ENCODE measurements around the gene AUTS2. TPM values are rescaled to one million over a fixed set of nuclear protein-coding genes. Genes with fewer than 3 reads are reported as not detected.

AUTS2 gene
- total RNA-seq, 1 experiment from 2014 or later: not detected

DNA sequence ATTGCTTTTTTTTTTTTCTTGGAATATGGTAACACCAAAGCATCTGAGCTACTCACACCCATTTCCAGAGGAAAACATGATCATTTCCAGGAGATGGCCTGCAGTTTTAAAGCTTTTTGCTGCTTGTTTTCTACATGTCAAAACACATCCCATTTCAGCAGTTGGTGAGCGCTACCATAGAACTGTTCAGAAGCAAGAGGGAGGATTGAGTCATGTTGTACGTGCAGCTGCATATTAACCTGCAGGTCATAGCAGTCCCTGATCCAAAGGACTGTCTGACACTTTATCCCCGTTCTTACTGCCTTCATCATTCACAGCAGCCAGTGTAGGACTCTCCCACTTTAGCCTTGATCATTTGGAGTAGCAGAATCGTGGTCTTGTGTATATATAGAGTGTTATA lies 124.6 kb downstream of the AUTS2 start:
- CTCF ChIA-PET: no interaction called here
- H3K27me3 Mint-ChIP-seq (ENCODE audit: unreplicated experiment): no peaks in the 10 kb centered on the region
- no peak for DNase-seq
- peaks cover 3% of the 10 kb centered on the region for H3K9me3 Mint-ChIP-seq (ENCODE audit: low read depth, unreplicated experiment)
- no TSS peak for BruUV-seq (replicated peaks)
- no peak overlapping the region for H3K4me3 Mint-ChIP-seq (ENCODE audit: low read depth, unreplicated experiment)
- no peaks in the 10 kb centered on the region for H3K36me3 Mint-ChIP-seq (ENCODE audit: insufficient read depth, unreplicated experiment)
- intact Hi-C loops (cut with micrococcal nuclease; ENCODE audit: unreplicated experiment): no loop called here
- H3K4me1 Mint-ChIP-seq (ENCODE audit: low read depth, unreplicated experiment): no peaks in the 10 kb centered on the region
- no peak overlapping the region for H3K27ac Mint-ChIP-seq (ENCODE audit: unreplicated experiment)
- TF ChIP-seq, protein P1, sequence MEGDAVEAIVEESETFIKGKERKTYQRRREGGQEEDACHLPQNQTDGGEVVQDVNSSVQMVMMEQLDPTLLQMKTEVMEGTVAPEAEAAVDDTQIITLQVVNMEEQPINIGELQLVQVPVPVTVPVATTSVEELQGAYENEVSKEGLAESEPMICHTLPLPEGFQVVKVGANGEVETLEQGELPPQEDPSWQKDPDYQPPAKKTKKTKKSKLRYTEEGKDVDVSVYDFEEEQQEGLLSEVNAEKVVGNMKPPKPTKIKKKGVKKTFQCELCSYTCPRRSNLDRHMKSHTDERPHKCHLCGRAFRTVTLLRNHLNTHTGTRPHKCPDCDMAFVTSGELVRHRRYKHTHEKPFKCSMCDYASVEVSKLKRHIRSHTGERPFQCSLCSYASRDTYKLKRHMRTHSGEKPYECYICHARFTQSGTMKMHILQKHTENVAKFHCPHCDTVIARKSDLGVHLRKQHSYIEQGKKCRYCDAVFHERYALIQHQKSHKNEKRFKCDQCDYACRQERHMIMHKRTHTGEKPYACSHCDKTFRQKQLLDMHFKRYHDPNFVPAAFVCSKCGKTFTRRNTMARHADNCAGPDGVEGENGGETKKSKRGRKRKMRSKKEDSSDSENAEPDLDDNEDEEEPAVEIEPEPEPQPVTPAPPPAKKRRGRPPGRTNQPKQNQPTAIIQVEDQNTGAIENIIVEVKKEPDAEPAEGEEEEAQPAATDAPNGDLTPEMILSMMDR (IDR thresholded peaks at IDR 0.05; ENCODE audit: unreplicated experiment): no peak

DNA sequence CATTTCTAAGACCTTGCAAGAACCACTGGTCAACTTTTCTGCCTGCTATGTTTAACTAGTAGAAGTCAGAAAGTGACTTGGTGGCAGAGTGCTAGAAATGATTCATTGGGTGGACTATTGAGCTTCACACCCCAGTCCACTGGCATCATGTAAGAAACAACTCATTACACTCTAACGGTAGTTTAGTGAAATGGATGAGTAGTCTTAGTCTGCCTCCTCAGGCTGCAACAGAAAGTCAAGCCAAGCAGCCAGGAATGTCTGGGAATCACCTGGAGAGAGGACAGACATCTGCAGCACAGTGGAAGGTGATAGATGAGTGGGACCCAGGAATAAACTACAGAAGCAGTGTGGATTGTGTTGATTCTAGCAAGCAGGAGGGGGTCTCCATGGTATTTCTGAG lies 125.4 kb downstream of the AUTS2 start:
- DNase-seq: no peak
- CTCF ChIA-PET: no interaction called here
- Mint-ChIP-seq H3K27ac (ENCODE audit: unreplicated experiment) (no peak overlapping the region), H3K9me3 (ENCODE audit: low read depth, unreplicated experiment) (peaks cover 5% of the 10 kb centered on the region), H3K27me3 (ENCODE audit: unreplicated experiment) (no peaks in the 10 kb centered on the region), H3K4me3 (ENCODE audit: low read depth, unreplicated experiment) (no peak overlapping the region), H3K4me1 (ENCODE audit: low read depth, unreplicated experiment) (no peaks in the 10 kb centered on the region), H3K36me3 (ENCODE audit: insufficient read depth, unreplicated experiment) (no peaks in the 10 kb centered on the region)
- intact Hi-C loops (cut with micrococcal nuclease; ENCODE audit: unreplicated experiment): no loop called here
- TF ChIP-seq, protein P1 (IDR thresholded peaks at IDR 0.05; ENCODE audit: unreplicated experiment): no peak
- BruUV-seq (replicated peaks): no TSS peak

DNA sequence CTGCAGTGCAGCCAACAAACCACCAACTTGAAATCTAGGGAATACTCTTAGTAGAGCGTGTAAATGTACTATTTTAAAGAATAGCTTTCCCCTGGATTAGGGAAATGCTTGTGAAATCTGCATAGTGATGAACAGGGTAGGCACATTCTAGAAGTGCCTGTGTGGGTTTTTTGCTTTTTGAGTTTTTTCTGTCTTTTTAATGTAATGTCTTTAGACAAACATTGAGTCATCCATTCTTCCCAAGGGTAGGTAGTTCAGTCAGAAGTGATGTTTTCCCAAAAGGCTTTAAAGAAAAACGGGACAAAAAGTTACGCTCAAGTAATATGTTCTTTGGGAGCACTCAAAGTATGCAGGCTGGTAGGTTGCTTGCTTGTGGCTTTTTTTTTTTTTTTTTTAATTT lies 130.0 kb downstream of the AUTS2 start:
- no TSS peak for BruUV-seq (replicated peaks)
- TF ChIP-seq, protein P1 (IDR thresholded peaks at IDR 0.05; ENCODE audit: unreplicated experiment): no peak
- no peak overlapping the region for H3K27ac Mint-ChIP-seq (ENCODE audit: unreplicated experiment)
- intact Hi-C loops (cut with micrococcal nuclease; ENCODE audit: unreplicated experiment): no loop called here
- H3K36me3 Mint-ChIP-seq (ENCODE audit: insufficient read depth, unreplicated experiment): no peaks in the 10 kb centered on the region
- no peak for DNase-seq
- peaks cover 5% of the 10 kb centered on the region for H3K9me3 Mint-ChIP-seq (ENCODE audit: low read depth, unreplicated experiment)
- H3K4me1 Mint-ChIP-seq (ENCODE audit: low read depth, unreplicated experiment): no peaks in the 10 kb centered on the region
- no peaks in the 10 kb centered on the region for H3K27me3 Mint-ChIP-seq (ENCODE audit: unreplicated experiment)
- H3K4me3 Mint-ChIP-seq (ENCODE audit: low read depth, unreplicated experiment): no peak overlapping the region
- CTCF ChIA-PET: no interaction called here

DNA sequence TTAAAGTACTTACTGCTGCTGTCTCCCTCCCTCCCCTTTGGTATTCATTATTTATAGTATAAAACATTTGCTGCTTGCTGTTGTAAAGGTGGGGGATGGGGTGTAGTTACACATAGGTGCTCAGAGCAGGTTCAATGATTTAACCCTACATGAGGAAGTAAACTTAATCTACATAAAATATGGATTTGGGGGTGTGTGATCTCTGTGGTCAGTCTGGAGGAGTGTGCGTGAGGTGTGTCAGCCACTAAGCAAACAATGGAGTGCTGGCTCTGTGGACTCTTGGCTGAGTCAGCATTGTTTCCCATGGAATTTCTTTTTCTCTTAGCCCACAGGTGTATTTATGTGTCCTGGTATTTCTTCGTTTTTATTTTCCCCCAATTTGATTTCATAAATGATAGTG lies 133.9 kb downstream of the AUTS2 start:
- H3K4me3 Mint-ChIP-seq (ENCODE audit: low read depth, unreplicated experiment): no peak overlapping the region
- H3K9me3 Mint-ChIP-seq (ENCODE audit: low read depth, unreplicated experiment): peaks cover 2% of the 10 kb centered on the region
- no peak overlapping the region for H3K27ac Mint-ChIP-seq (ENCODE audit: unreplicated experiment)
- CTCF ChIA-PET: no interaction called here
- no TSS peak for BruUV-seq (replicated peaks)
- no peaks in the 10 kb centered on the region for H3K36me3 Mint-ChIP-seq (ENCODE audit: insufficient read depth, unreplicated experiment)
- no peaks in the 10 kb centered on the region for H3K4me1 Mint-ChIP-seq (ENCODE audit: low read depth, unreplicated experiment)
- DNase-seq: no peak
- no peaks in the 10 kb centered on the region for H3K27me3 Mint-ChIP-seq (ENCODE audit: unreplicated experiment)
- TF ChIP-seq, protein P1 (IDR thresholded peaks at IDR 0.05; ENCODE audit: unreplicated experiment): no peak
- intact Hi-C loops (cut with micrococcal nuclease; ENCODE audit: unreplicated experiment): no loop called here

DNA sequence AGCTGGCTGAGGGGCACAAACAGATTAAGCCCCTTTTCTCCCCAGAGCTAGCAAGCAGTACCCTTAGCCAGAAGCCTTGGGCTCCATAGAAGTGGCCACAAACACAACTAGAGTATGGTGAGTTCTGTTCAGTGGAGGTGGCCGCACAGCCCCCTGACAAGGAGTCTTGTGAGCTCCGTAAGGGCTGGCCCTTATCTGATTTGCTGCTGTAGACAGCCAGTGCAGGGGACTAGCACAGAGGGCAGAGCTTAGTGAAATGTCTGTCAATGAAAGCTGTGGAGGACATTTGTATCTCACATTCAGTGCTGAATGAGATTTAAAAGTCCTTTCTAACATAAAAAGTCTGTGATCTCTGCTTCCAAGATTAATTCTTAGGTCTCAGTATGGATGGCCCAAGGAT lies 137.3 kb downstream of the AUTS2 start:
- Mint-ChIP-seq H3K36me3 (ENCODE audit: insufficient read depth, unreplicated experiment) (no peaks in the 10 kb centered on the region), H3K4me1 (ENCODE audit: low read depth, unreplicated experiment) (no peaks in the 10 kb centered on the region), H3K9me3 (ENCODE audit: low read depth, unreplicated experiment) (no peaks in the 10 kb centered on the region), H3K27ac (ENCODE audit: unreplicated experiment) (no peak overlapping the region), H3K4me3 (ENCODE audit: low read depth, unreplicated experiment) (no peak overlapping the region), H3K27me3 (ENCODE audit: unreplicated experiment) (no peaks in the 10 kb centered on the region)
- no TSS peak for BruUV-seq (replicated peaks)
- CTCF ChIA-PET: no interaction called here
- intact Hi-C loops (cut with micrococcal nuclease; ENCODE audit: unreplicated experiment): no loop called here
- TF ChIP-seq, protein P1 (IDR thresholded peaks at IDR 0.05; ENCODE audit: unreplicated experiment): no peak
- DNase-seq: no peak
